Peyer's patch (tissue), 4 donors: ENCODE results near the gene TMEM18. TPM values are rescaled to one million over a fixed set of nuclear protein-coding genes. Genes with fewer than 3 reads are reported as not detected.

Experiments
- DNase-seq, 3 donors: peaks; one replicate each; pipeline ENCODE4 v3.0.0-alpha.2; 2017 to 2019
- H3K27ac ChIP-seq, 4 donors: fragments of 200-600 bp; sonication (generic); one replicate each; pipeline ENCODE4 v1.5.1; 2016 to 2019
- H3K27me3 ChIP-seq, 2 donors: fragments of 200-600 bp; sonication (generic); one replicate each; pipeline ENCODE4 v1.5.1; 2019
- H3K36me3 ChIP-seq, 3 donors: fragments of 200-600 bp; sonication (generic); one replicate each; pipeline ENCODE4 v1.5.1; 2016 to 2019
- H3K4me1 ChIP-seq, 4 donors: fragments of 200-600 bp; sonication (generic); one replicate each; pipeline ENCODE4 v1.5.1; 2016 to 2019
- H3K4me3 ChIP-seq, 4 donors: fragments of 200-600 bp; sonication (generic); 1 replicate in 3 of 4; 2 replicates in 1 of 4; pipeline ENCODE4 v1.5.1; 2016 to 2019; ENCODE audit warnings: mild to moderate bottlenecking in 1 of 4
- H3K9me3 ChIP-seq, 4 donors: fragments of 200-600 bp; sonication (generic); one replicate each; pipeline ENCODE4 v1.5.1; 2016 to 2019; ENCODE audit warnings: mild to moderate bottlenecking in 1 of 4
- POLR2A ChIP-seq, 2 donors: fragments of 450-650 bp; IDR thresholded peaks; one replicate each; pipeline ENCODE4 v1.5.1; 2017; ENCODE audit warnings: antibody characterized with exemption in 2 of 2, mild to moderate bottlenecking in 2 of 2, moderate library complexity in 2 of 2
- total RNA-seq, 4 donors: library from RNA; depleted of rRNA; stranded (reverse); fragments of >200 nt; gene quantifications; one replicate each; pipeline ENCODE4 v1.1.0, GENCODE V29; 2016
- TF ChIP-seq, protein P1 (sequence below), 6 experiments: fragments of 450-650 bp in 4 of 6; fragments of 200-600 bp in 2 of 6; sonication (generic) in 1 of 6; IDR thresholded peaks; one replicate each; pipeline ENCODE4 v1.5.1; 2017 to 2019; ENCODE audit warnings: antibody characterized with exemption in 6 of 6, mild to moderate bottlenecking in 3 of 6, moderate library complexity in 1 of 6

TMEM18 gene
- total RNA-seq, 4 donors from 2014 or later: 13.9 to 22.8 (median 16.4) TPM

DNA sequence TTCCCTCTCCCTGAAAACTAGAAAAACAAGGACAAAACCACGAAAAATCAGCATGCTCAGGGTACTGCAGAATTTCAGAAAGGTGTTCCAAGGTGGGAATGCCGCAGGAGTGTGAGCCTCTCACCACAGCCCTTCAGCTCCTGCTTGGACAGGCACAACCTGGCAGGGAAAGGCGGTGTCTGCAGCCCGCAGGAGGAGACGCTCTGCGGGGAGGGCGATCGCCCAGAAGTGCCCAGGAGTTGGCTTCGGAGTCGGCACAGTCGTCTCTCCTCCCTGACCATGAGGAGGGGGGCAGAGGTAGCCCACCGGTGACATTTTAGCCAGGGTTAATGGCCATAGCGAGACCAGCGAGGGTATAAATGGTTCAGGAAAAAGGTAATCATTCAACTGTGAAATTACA lies 57.2 kb downstream of the TMEM18 start:
- Histone ChIP-seq H3K27ac (no peak overlapping the region), H3K27me3 (no peaks in the 10 kb centered on the region), H3K36me3 (no peaks in the 10 kb centered on the region), H3K9me3 (no peaks in the 10 kb centered on the region), H3K4me3 (no peak overlapping the region), H3K4me1 (no peaks in the 10 kb centered on the region)
- TF ChIP-seq POLR2A (IDR thresholded peaks at IDR 0.05): no peak
- TF ChIP-seq, protein P1, sequence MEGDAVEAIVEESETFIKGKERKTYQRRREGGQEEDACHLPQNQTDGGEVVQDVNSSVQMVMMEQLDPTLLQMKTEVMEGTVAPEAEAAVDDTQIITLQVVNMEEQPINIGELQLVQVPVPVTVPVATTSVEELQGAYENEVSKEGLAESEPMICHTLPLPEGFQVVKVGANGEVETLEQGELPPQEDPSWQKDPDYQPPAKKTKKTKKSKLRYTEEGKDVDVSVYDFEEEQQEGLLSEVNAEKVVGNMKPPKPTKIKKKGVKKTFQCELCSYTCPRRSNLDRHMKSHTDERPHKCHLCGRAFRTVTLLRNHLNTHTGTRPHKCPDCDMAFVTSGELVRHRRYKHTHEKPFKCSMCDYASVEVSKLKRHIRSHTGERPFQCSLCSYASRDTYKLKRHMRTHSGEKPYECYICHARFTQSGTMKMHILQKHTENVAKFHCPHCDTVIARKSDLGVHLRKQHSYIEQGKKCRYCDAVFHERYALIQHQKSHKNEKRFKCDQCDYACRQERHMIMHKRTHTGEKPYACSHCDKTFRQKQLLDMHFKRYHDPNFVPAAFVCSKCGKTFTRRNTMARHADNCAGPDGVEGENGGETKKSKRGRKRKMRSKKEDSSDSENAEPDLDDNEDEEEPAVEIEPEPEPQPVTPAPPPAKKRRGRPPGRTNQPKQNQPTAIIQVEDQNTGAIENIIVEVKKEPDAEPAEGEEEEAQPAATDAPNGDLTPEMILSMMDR (IDR thresholded peaks at IDR 0.05): no peak
- no peak for DNase-seq

DNA sequence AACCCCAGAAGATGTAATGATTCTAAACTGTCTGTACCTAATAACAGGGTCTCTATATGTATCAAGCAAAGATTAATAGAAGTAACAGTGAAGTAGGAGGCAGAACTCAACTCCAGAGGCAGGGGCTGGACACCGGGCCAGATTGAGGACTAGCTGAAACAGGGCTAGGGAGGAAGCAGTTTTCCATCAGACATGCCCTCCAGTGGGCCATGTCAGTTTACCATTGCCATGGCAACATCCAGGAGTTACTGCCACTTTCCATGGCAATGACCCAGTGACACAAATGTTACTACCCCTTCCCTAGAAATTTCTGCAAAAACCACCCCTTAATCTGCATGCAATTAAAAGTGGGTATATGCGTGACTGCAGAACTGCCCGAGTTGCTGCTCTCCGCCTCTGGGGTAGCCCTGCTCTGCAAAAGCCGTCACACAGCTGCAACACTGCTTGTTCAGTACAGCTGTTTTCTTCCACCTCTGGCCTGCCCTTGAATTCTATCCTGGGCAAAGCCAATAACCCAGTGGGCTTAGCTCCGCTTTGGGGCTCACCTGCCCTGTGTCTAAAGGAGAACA lies 58.7 kb downstream of the TMEM18 start:
- TF ChIP-seq, protein P1 (IDR thresholded peaks at IDR 0.05): no peak
- no peak for TF ChIP-seq POLR2A (IDR thresholded peaks at IDR 0.05)
- Histone ChIP-seq H3K36me3 (no peaks in the 10 kb centered on the region), H3K9me3 (no peaks in the 10 kb centered on the region), H3K27me3 (no peaks in the 10 kb centered on the region), H3K27ac (no peak overlapping the region), H3K4me3 (no peak overlapping the region), H3K4me1 (no peaks in the 10 kb centered on the region)
- DNase-seq: no peak

DNA sequence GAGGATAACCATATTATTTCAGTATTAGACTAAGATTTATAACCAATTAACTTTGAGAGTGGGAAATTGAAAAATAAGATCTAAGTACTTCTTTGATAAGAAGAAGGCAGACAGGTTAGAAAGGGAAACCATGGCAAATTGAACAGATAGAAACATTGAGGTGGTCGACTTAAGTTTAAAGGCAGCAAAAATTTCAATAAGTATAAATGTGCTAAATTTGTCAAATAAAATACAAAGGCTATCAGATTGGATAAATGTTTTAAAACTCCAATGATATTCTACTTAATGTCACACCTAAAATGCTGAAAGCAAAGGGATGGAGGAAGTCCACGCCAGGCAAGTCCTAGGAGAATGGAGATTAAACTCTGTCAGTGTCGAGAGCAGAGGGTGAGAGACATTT lies 59.2 kb downstream of the TMEM18 start:
- H3K4me3 ChIP-seq: no peak overlapping the region
- no peak for DNase-seq
- no peak for TF ChIP-seq POLR2A (IDR thresholded peaks at IDR 0.05)
- TF ChIP-seq, protein P1 (IDR thresholded peaks at IDR 0.05): no peak
- no peak overlapping the region for H3K27ac ChIP-seq
- H3K4me1 ChIP-seq: no peaks in the 10 kb centered on the region
- no peaks in the 10 kb centered on the region for H3K9me3 ChIP-seq
- no peaks in the 10 kb centered on the region for H3K36me3 ChIP-seq
- no peaks in the 10 kb centered on the region for H3K27me3 ChIP-seq
